Caco-2 (cell line): Measurements from ENCODE around the gene CEACAM16. TPM values are rescaled to one million over a fixed set of nuclear protein-coding genes. Genes with fewer than 3 reads are reported as not detected.

Source experiments
- BruUV-seq: library from RNA; stranded (reverse); fragments of 400-500 nt; replicated peaks from 2 replicates; lab custom pipeline; 2021; lab: Mats Ljungman, UMichigan
- CTCF ChIA-PET: fragments of 300-600 bp; sonication (Branson Sonifier 250); formaldehyde crosslinking; loops from one replicate; lab custom pipeline; 2022; ENCODE audit warnings: antibody characterized with exemption; lab: Charles Lee
- POLR2A ChIA-PET: fragments of 300-600 bp; sonication (Branson Sonifier 250); formaldehyde crosslinking; loops from one replicate; lab custom pipeline; 2022; ENCODE audit warnings: antibody characterized with exemption; lab: Charles Lee
- DNase-seq, 2 experiments: peaks; one replicate each; pipeline versions ENCODE4 v3.0.0 to v3.0.0-alpha.2; 2020 to 2022
- H3K27me3 ChIP-seq: replicated peaks from 2 replicates; pipeline ENCODE4 v1.6.0; 2011; ENCODE audit warnings: low read length; ENCODE audit not compliant: control insufficient read depth, insufficient read depth
- H3K36me3 ChIP-seq: 2 replicates; pipeline ENCODE4 v1.5.1; 2011; ENCODE audit warnings: low read length; ENCODE audit not compliant: control insufficient read depth, insufficient read depth
- H3K4me1 ChIP-seq: fragments of 250-450 bp; sonication (Bioruptor Pico); 2 replicates; pipeline ENCODE4 v1.5.1; 2020; ENCODE audit warnings: mild to moderate bottlenecking
- H3K4me3 ChIP-seq: 2 replicates; pipeline ENCODE4 v1.5.1; 2011; ENCODE audit warnings: low read depth, mild to moderate bottlenecking, control low read depth, low read length
- H3K9me3 ChIP-seq: fragments of 250-450 bp; sonication (Bioruptor Pico); 2 replicates; pipeline ENCODE4 v1.5.1; 2020; ENCODE audit warnings: mild to moderate bottlenecking, moderate library complexity
- H3K27ac Mint-ChIP-seq: one replicate; pipeline ENCODE4 v1.8.0; 2022; ENCODE audit warnings: mixed read lengths; ENCODE audit not compliant: unreplicated experiment
- H3K27me3 Mint-ChIP-seq: one replicate; pipeline ENCODE4 v1.8.0; 2022; ENCODE audit warnings: mixed read lengths; ENCODE audit not compliant: insufficient read depth, unreplicated experiment
- H3K36me3 Mint-ChIP-seq: one replicate; pipeline ENCODE4 v1.8.0; 2022; ENCODE audit warnings: mild to moderate bottlenecking, mixed read lengths; ENCODE audit not compliant: insufficient read depth, unreplicated experiment
- H3K4me1 Mint-ChIP-seq: one replicate; pipeline ENCODE4 v1.8.0; 2022; ENCODE audit warnings: low read depth, mixed read lengths; ENCODE audit not compliant: unreplicated experiment
- H3K4me3 Mint-ChIP-seq: one replicate; pipeline ENCODE4 v1.8.0; 2022; ENCODE audit warnings: mild to moderate bottlenecking, moderate library complexity, mixed read lengths; ENCODE audit not compliant: unreplicated experiment
- H3K9me3 Mint-ChIP-seq: one replicate; pipeline ENCODE4 v1.8.0; 2022; ENCODE audit warnings: mixed read lengths; ENCODE audit not compliant: unreplicated experiment
- intact Hi-C: fragments of 100-400 bp; cut with micrococcal nuclease; formaldehyde crosslinking; loops from one replicate; pipeline ENCODE4 v1.10.0; 2022; ENCODE audit not compliant: unreplicated experiment
- total RNA-seq: library from RNA; stranded (reverse); gene quantifications from 2 replicates; pipeline ENCODE4 v1.2.3, GENCODE V29; 2022
- TF ChIP-seq, protein P1 (sequence below), 2 experiments: fragments of 200-600 bp in 1 of 2; IDR thresholded peaks; 1 replicate in 1 of 2; 2 replicates in 1 of 2; pipeline versions ENCODE4 v1.5.1 to v1.8.0; 2011 to 2022; ENCODE audit warnings: antibody characterized with exemption in 1 of 2, control low read depth in 1 of 2, inconsistent platforms in 1 of 2, low read depth in 1 of 2, low read length in 1 of 2, mild to moderate bottlenecking in 1 of 2, moderate library complexity in 1 of 2; ENCODE audit not compliant: insufficient read depth in 1 of 2, severe bottlenecking in 1 of 2, unreplicated experiment in 1 of 2

The CEACAM16 gene
- total RNA-seq, 1 experiment from 2014 or later = not detected

GRCh38 chr19:44703336-44704078 lies 4.6 kb downstream of the CEACAM16 start:
- no peak overlapping the region for H3K4me3 Mint-ChIP-seq
- CTCF ChIA-PET = no interaction called here
- no peaks in the 10 kb centered on the region for H3K9me3 Mint-ChIP-seq
- Histone ChIP-seq H3K4me3 (no peak overlapping the region), H3K9me3 (no peaks in the 10 kb centered on the region), H3K36me3 (no peaks in the 10 kb centered on the region), H3K4me1 (no peaks in the 10 kb centered on the region), H3K27me3 (no peaks in the 10 kb centered on the region)
- TF ChIP-seq, protein P1, sequence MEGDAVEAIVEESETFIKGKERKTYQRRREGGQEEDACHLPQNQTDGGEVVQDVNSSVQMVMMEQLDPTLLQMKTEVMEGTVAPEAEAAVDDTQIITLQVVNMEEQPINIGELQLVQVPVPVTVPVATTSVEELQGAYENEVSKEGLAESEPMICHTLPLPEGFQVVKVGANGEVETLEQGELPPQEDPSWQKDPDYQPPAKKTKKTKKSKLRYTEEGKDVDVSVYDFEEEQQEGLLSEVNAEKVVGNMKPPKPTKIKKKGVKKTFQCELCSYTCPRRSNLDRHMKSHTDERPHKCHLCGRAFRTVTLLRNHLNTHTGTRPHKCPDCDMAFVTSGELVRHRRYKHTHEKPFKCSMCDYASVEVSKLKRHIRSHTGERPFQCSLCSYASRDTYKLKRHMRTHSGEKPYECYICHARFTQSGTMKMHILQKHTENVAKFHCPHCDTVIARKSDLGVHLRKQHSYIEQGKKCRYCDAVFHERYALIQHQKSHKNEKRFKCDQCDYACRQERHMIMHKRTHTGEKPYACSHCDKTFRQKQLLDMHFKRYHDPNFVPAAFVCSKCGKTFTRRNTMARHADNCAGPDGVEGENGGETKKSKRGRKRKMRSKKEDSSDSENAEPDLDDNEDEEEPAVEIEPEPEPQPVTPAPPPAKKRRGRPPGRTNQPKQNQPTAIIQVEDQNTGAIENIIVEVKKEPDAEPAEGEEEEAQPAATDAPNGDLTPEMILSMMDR (IDR thresholded peaks at IDR 0.05; ENCODE audit: insufficient read depth in 1 of 2, low read depth in 1 of 2, low read length in 1 of 2, severe bottlenecking in 1 of 2, unreplicated experiment in 1 of 2) = no peak
- POLR2A ChIA-PET = no interaction called here
- BruUV-seq = no TSS peak
- H3K27me3 Mint-ChIP-seq = no peaks in the 10 kb centered on the region
- no peak overlapping the region for H3K27ac Mint-ChIP-seq
- no peaks in the 10 kb centered on the region for H3K36me3 Mint-ChIP-seq
- no peak for DNase-seq
- peaks cover 5% of the 10 kb centered on the region for H3K4me1 Mint-ChIP-seq
- intact Hi-C loops = no loop called here

DNA sequence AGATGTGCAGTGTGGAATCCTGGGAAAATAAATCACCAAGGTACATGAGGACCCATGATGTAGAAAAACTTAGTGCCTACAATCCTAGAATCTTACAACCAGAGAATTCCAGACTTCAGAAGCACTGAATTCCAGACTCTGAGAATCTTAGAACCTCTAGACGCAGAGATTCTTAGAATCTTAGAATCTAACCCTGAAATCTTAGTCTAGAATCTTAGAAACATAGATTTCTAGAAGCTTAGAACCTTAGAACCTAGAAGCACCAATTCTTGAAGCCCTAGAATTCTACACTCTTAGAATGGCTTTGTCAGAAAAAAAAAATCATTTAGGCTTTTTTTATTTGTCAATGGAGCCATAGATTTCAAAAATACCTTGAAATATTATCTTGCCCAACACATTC lies 6.0 kb downstream of the CEACAM16 start:
- H3K9me3 ChIP-seq = no peaks in the 10 kb centered on the region
- POLR2A ChIA-PET = no interaction called here
- Mint-ChIP-seq H3K4me1 (peaks cover 5% of the 10 kb centered on the region), H3K36me3 (no peaks in the 10 kb centered on the region), H3K9me3 (no peaks in the 10 kb centered on the region), H3K4me3 (no peak overlapping the region), H3K27me3 (no peaks in the 10 kb centered on the region), H3K27ac (no peak overlapping the region)
- CTCF ChIA-PET = no interaction called here
- TF ChIP-seq, protein P1 (IDR thresholded peaks at IDR 0.05; ENCODE audit: insufficient read depth in 1 of 2, low read depth in 1 of 2, low read length in 1 of 2, severe bottlenecking in 1 of 2, unreplicated experiment in 1 of 2) = no peak
- intact Hi-C loops = no loop called here
- H3K4me3 ChIP-seq = no peak overlapping the region
- no peaks in the 10 kb centered on the region for H3K4me1 ChIP-seq
- no peak for DNase-seq
- H3K27me3 ChIP-seq = no peaks in the 10 kb centered on the region
- no peaks in the 10 kb centered on the region for H3K36me3 ChIP-seq
- BruUV-seq = no TSS peak

DNA sequence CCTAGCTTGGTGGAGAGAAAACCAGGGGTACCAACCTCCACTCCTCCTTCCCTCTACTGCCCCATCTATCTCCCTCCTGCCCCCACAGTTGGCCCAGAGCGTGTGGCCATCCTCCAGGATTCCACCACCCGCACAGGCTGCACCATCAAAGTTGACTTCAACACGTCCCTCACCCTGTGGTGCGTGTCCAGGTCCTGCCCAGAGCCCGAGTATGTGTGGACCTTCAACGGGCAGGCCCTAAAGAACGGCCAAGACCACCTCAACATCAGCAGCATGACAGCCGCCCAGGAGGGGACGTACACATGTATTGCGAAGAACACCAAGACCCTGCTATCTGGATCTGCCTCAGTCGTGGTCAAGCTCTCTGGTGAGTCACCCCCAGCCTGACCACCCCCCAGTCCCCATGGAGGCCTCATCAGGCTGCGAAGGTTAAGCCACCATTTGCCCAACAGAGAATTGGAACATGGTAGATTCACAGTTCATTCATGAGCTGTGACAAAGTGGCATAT lies 6.6 kb downstream of the CEACAM16 start:
- no peak overlapping the region for H3K27ac Mint-ChIP-seq
- BruUV-seq = no TSS peak

More for the DNA sequence above, 6.6 kb downstream of the CEACAM16 start:
- H3K4me3 ChIP-seq = no peak overlapping the region
- no peaks in the 10 kb centered on the region for H3K9me3 ChIP-seq
- Mint-ChIP-seq H3K4me1 (peaks cover 5% of the 10 kb centered on the region), H3K36me3 (peaks cover under 1% of the 10 kb centered on the region), H3K27me3 (no peaks in the 10 kb centered on the region), H3K4me3 (no peak overlapping the region), H3K9me3 (no peaks in the 10 kb centered on the region)
- no peaks in the 10 kb centered on the region for H3K36me3 ChIP-seq
- intact Hi-C loops = no loop called here
- CTCF ChIA-PET = no interaction called here
- POLR2A ChIA-PET = no interaction called here
- DNase-seq = no peak
- H3K27me3 ChIP-seq = no peaks in the 10 kb centered on the region
- TF ChIP-seq, protein P1 (IDR thresholded peaks at IDR 0.05; ENCODE audit: insufficient read depth in 1 of 2, low read depth in 1 of 2, low read length in 1 of 2, severe bottlenecking in 1 of 2, unreplicated experiment in 1 of 2) = no peak
- no peaks in the 10 kb centered on the region for H3K4me1 ChIP-seq
